ENCODE results near the gene OR2AG2. TPM values are rescaled to one million over a fixed set of nuclear protein-coding genes. Genes with fewer than 3 reads are reported as not detected.
"Not testable (repeated sequence)": the region's sequence is repeated elsewhere in the genome, so short reads cannot be mapped to it uniquely, and the experiment has no call there.

Gene OR2AG2
- not detected in 2 replicates for total RNA-seq (2014; rRNA removed; shearing (Covaris generic))

GRCh38 chr11:6771926-6772893 is at the start of gene OR2AG2:
OR2AG2 (minus strand) TSS chr11:6771976; CDS start chr11:6768957, 3,019 bp downstream.
- no peak for DNase-seq (ENCODE audit: low read depth)

- DNase-seq (ENCODE audit: low read depth), result no peak
Observed at GRCh38 chr11:6818967-6819366, 47.2 kb upstream of the OR2AG2 start.

- DNase-seq (ENCODE audit: low read depth), result no peak
Observed at GRCh38 chr11:6817694-6818093, 45.9 kb upstream of the OR2AG2 start.

- no peak for DNase-seq (ENCODE audit: low read depth)
Observed at GRCh38 chr11:6813656-6814055, 41.9 kb upstream of the OR2AG2 start.

- DNase-seq (ENCODE audit: low read depth), result peak; percentile 32
Observed at GRCh38 chr11:6812390-6813005, 40.7 kb upstream of the OR2AG2 start.

- not testable (repeated sequence) for DNase-seq (ENCODE audit: low read depth)
Observed at GRCh38 chr11:6801075-6801474, 29.3 kb upstream of the OR2AG2 start.

GRCh38 chr11:6799402-6799801 is 27.6 kb upstream of the OR2AG2 start, which contains the start of gene OR6A2:
OR6A2 (minus strand) TSS chr11:6799689; CDS start chr11:6795708, 3,981 bp downstream.
- peak; percentile 7 for DNase-seq (ENCODE audit: low read depth)

GRCh38 chr11:6794639-6795038 is 22.9 kb upstream of the OR2AG2 start:
- no peak for DNase-seq (ENCODE audit: low read depth)

- DNase-seq (ENCODE audit: low read depth), result no peak
Observed at GRCh38 chr11:6790546-6790945, 18.8 kb upstream of the OR2AG2 start.

- DNase-seq (ENCODE audit: low read depth), result no peak
Observed at GRCh38 chr11:6782720-6783119, 10.9 kb upstream of the OR2AG2 start, which contains the start of gene OR2AG1. OR2AG1 (plus strand) TSS chr11:6783020; CDS start chr11:6785038, 2,018 bp downstream.

GRCh38 chr11:6780829-6781228 is 9.1 kb upstream of the OR2AG2 start:
- no peak for DNase-seq (ENCODE audit: low read depth)

- no peak for DNase-seq (ENCODE audit: low read depth)
Observed at GRCh38 chr11:6778518-6778917, 6.7 kb upstream of the OR2AG2 start.

- DNase-seq (ENCODE audit: low read depth), result peak; percentile 60
Observed at GRCh38 chr11:6757373-6757967, 14.3 kb downstream of the OR2AG2 start.

GRCh38 chr11:6755953-6756347 is 15.8 kb downstream of the OR2AG2 start:
- DNase-seq (ENCODE audit: low read depth), result no peak

GRCh38 chr11:6755303-6755952 is 16.3 kb downstream of the OR2AG2 start:
- DNase-seq (ENCODE audit: low read depth), result peak; percentile 32

- DNase-seq (ENCODE audit: low read depth), result no peak
Observed at GRCh38 chr11:6747097-6747668, 24.6 kb downstream of the OR2AG2 start.

- no peak for DNase-seq (ENCODE audit: low read depth)
Observed at GRCh38 chr11:6746626-6747025, 25.1 kb downstream of the OR2AG2 start.

GRCh38 chr11:6746086-6746618 is 25.6 kb downstream of the OR2AG2 start:
- no peak for DNase-seq (ENCODE audit: low read depth)

- no peak for DNase-seq (ENCODE audit: low read depth)
Observed at GRCh38 chr11:6745465-6746015, 26.2 kb downstream of the OR2AG2 start.

GRCh38 chr11:6745018-6745417 is 26.8 kb downstream of the OR2AG2 start:
- DNase-seq (ENCODE audit: low read depth), result no peak

- no peak for DNase-seq (ENCODE audit: low read depth)
Observed at GRCh38 chr11:6742260-6742659, 29.5 kb downstream of the OR2AG2 start.

Data from M059J (cell line).